Measurements from ENCODE around the gene IFNB1. TPM values are rescaled to one million over a fixed set of nuclear protein-coding genes. Genes with fewer than 3 reads are reported as not detected.
A peak's percentile ranks its signal among the peaks of the same experiment; 100 is the strongest.

The IFNB1 gene
- total RNA-seq: under 1 TPM; 0.44 to 0.57 TPM

GRCh38 chr9:21077781-21078180 lies at the start of gene IFNB1:
Gene IFNB1 (minus strand): TSS chr9:21077942. CDS start chr9:21077869, 73 bp downstream.
- DNase-seq: no peak
- Mint-ChIP-seq H3K4me1 (ENCODE audit: low read depth) (peaks cover 25% of the 10 kb centered on the region), H3K9me3 (no peaks in the 10 kb centered on the region), H3K27ac (peak within 1 kb of the TSS; percentile 37), H3K36me3 (ENCODE audit: low read depth) (peaks cover 1% of the 10 kb centered on the region), H3K4me3 (no peak within 1 kb of the TSS), H3K27me3 (ENCODE audit: low read depth) (no peaks in the 10 kb centered on the region)
- intact Hi-C loops (cut with micrococcal nuclease): loop anchor here (1.0 to 2.0 kb wide), 3 partner anchors 19 to 34 kb away; no protein-coding TSS in a partner anchor
- CTCF ChIA-PET: interaction anchor here (1.3 to 3.5 kb wide), 6 partner anchors 12 to 137 kb away, joined by 3 to 57 read pairs (median 8); no protein-coding TSS in a partner anchor

- intact Hi-C loops (cut with micrococcal nuclease): no loop called here
- CTCF ChIA-PET: interaction anchor here (1.0 kb wide), 2 partner anchors 11 to 43 kb away, joined by 3 read pairs; no protein-coding TSS in a partner anchor
- no peaks in the 10 kb centered on the region for H3K9me3 Mint-ChIP-seq
- no peak overlapping the region for H3K4me3 Mint-ChIP-seq
- no peak overlapping the region for H3K27ac Mint-ChIP-seq
- peaks cover 1% of the 10 kb centered on the region for H3K27me3 Mint-ChIP-seq (ENCODE audit: low read depth)
- no peaks in the 10 kb centered on the region for H3K36me3 Mint-ChIP-seq (ENCODE audit: low read depth)
- DNase-seq: peak; percentile 7
- peaks cover 2% of the 10 kb centered on the region for H3K4me1 Mint-ChIP-seq (ENCODE audit: low read depth)
Measured at GRCh38 chr9:21121595-21122251, 44.0 kb upstream of the IFNB1 start.

GRCh38 chr9:21121079-21121478 lies 43.3 kb upstream of the IFNB1 start:
- Mint-ChIP-seq H3K4me3 (no peak overlapping the region), H3K36me3 (ENCODE audit: low read depth) (no peaks in the 10 kb centered on the region), H3K9me3 (no peaks in the 10 kb centered on the region), H3K27me3 (ENCODE audit: low read depth) (peaks cover 1% of the 10 kb centered on the region), H3K27ac (no peak overlapping the region), H3K4me1 (ENCODE audit: low read depth) (peaks cover 2% of the 10 kb centered on the region)
- CTCF ChIA-PET: interaction anchor here (1.0 kb wide), 2 partner anchors 10 to 42 kb away, joined by 3 read pairs; no protein-coding TSS in a partner anchor
- peak; percentile 12 for DNase-seq
- intact Hi-C loops (cut with micrococcal nuclease): no loop called here

GRCh38 chr9:21119093-21119770 lies 41.5 kb upstream of the IFNB1 start:
- H3K9me3 Mint-ChIP-seq: no peaks in the 10 kb centered on the region
- intact Hi-C loops (cut with micrococcal nuclease): no loop called here
- CTCF ChIA-PET: interaction anchor here (0.9 to 1.2 kb wide), 3 partner anchors 8 to 212 kb away, joined by 3 to 4 read pairs (median 4); no protein-coding TSS in a partner anchor
- peaks cover 2% of the 10 kb centered on the region for H3K4me1 Mint-ChIP-seq (ENCODE audit: low read depth)
- H3K36me3 Mint-ChIP-seq (ENCODE audit: low read depth): no peaks in the 10 kb centered on the region
- no peak overlapping the region for H3K27ac Mint-ChIP-seq
- no peak for DNase-seq
- H3K4me3 Mint-ChIP-seq: no peak overlapping the region
- H3K27me3 Mint-ChIP-seq (ENCODE audit: low read depth): peaks cover 1% of the 10 kb centered on the region

GRCh38 chr9:21114311-21114710 lies 36.6 kb upstream of the IFNB1 start:
- DNase-seq: no peak
- Mint-ChIP-seq H3K36me3 (ENCODE audit: low read depth) (no peaks in the 10 kb centered on the region), H3K4me1 (ENCODE audit: low read depth) (peaks cover 2% of the 10 kb centered on the region), H3K27me3 (ENCODE audit: low read depth) (peaks cover 1% of the 10 kb centered on the region), H3K9me3 (no peaks in the 10 kb centered on the region), H3K4me3 (no peak overlapping the region), H3K27ac (no peak overlapping the region)
- intact Hi-C loops (cut with micrococcal nuclease): loop anchor here (5.0 kb wide), 1 partner anchor 217 kb away; no protein-coding TSS in a partner anchor
- CTCF ChIA-PET: interaction anchor here (1.1 to 4.7 kb wide), 2 partner anchors 172 to 1189 kb away, joined by 3 to 40 read pairs; no protein-coding TSS in a partner anchor

- H3K27ac Mint-ChIP-seq: no peak overlapping the region
- H3K27me3 Mint-ChIP-seq (ENCODE audit: low read depth): no peaks in the 10 kb centered on the region
- no peaks in the 10 kb centered on the region for H3K9me3 Mint-ChIP-seq
- CTCF ChIA-PET: interaction anchor here (0.5 to 4.7 kb wide), 41 partner anchors 9 to 1184 kb away, joined by 3 to 57 read pairs (median 4); partner anchors contain the start of genes FOCAD and IFNB1
- peak; percentile 20 for DNase-seq
- H3K4me1 Mint-ChIP-seq (ENCODE audit: low read depth): no peaks in the 10 kb centered on the region
- no peaks in the 10 kb centered on the region for H3K36me3 Mint-ChIP-seq (ENCODE audit: low read depth)
- intact Hi-C loops (cut with micrococcal nuclease): loop anchor here (1.0 to 5.0 kb wide), 7 partner anchors 33 to 1185 kb away; no protein-coding TSS in a partner anchor
- H3K4me3 Mint-ChIP-seq: no peak overlapping the region
Measured at GRCh38 chr9:21110708-21111576, 33.2 kb upstream of the IFNB1 start.

- intact Hi-C loops (cut with micrococcal nuclease): no loop called here
- H3K4me3 Mint-ChIP-seq: no peak overlapping the region
- no peaks in the 10 kb centered on the region for H3K36me3 Mint-ChIP-seq (ENCODE audit: low read depth)
- H3K4me1 Mint-ChIP-seq (ENCODE audit: low read depth): peaks cover 5% of the 10 kb centered on the region
- no peak for DNase-seq
- CTCF ChIA-PET: interaction anchor here (0.6 to 2.6 kb wide), 2 partner anchors 26 to 166 kb away, joined by 4 to 8 read pairs; partner anchors contain the start of gene IFNB1
- no peaks in the 10 kb centered on the region for H3K9me3 Mint-ChIP-seq
- H3K27me3 Mint-ChIP-seq (ENCODE audit: low read depth): no peaks in the 10 kb centered on the region
- no peak overlapping the region for H3K27ac Mint-ChIP-seq
Measured at GRCh38 chr9:21104787-21105186, 27.0 kb upstream of the IFNB1 start.

- Mint-ChIP-seq H3K9me3 (no peaks in the 10 kb centered on the region), H3K36me3 (ENCODE audit: low read depth) (no peaks in the 10 kb centered on the region), H3K27ac (no peak overlapping the region), H3K27me3 (ENCODE audit: low read depth) (no peaks in the 10 kb centered on the region), H3K4me3 (no peak overlapping the region), H3K4me1 (ENCODE audit: low read depth) (peaks cover 10% of the 10 kb centered on the region)
- CTCF ChIA-PET: interaction anchor here (1.8 kb wide), 1 partner anchor 8 kb away, joined by 8 read pairs; no protein-coding TSS in a partner anchor
- DNase-seq: no peak
- intact Hi-C loops (cut with micrococcal nuclease): no loop called here
Measured at GRCh38 chr9:21102305-21102704, 24.6 kb upstream of the IFNB1 start.

GRCh38 chr9:21097817-21098216 lies 20.1 kb upstream of the IFNB1 start:
- Mint-ChIP-seq H3K27ac (no peak overlapping the region), H3K27me3 (ENCODE audit: low read depth) (no peaks in the 10 kb centered on the region), H3K9me3 (no peaks in the 10 kb centered on the region), H3K4me1 (ENCODE audit: low read depth) (peaks cover 30% of the 10 kb centered on the region), H3K36me3 (ENCODE audit: low read depth) (peaks cover 2% of the 10 kb centered on the region), H3K4me3 (no peak overlapping the region)
- CTCF ChIA-PET: interaction anchor here (1.4 kb wide), 1 partner anchor 13 kb away, joined by 4 read pairs; no protein-coding TSS in a partner anchor
- intact Hi-C loops (cut with micrococcal nuclease): loop anchor here (2.0 to 5.0 kb wide), 2 partner anchors 777 to 1171 kb away; no protein-coding TSS in a partner anchor
- DNase-seq: no peak

GRCh38 chr9:21096901-21097255 lies 19.1 kb upstream of the IFNB1 start:
- Mint-ChIP-seq H3K4me1 (ENCODE audit: low read depth) (peaks cover 34% of the 10 kb centered on the region), H3K4me3 (peak overlapping the region; percentile 76), H3K27me3 (ENCODE audit: low read depth) (no peaks in the 10 kb centered on the region), H3K9me3 (no peaks in the 10 kb centered on the region), H3K36me3 (ENCODE audit: low read depth) (peaks cover 2% of the 10 kb centered on the region), H3K27ac (peak overlapping the region; percentile 94)
- intact Hi-C loops (cut with micrococcal nuclease): loop anchor here (1.0 to 5.0 kb wide), 10 partner anchors 19 to 1170 kb away; partner anchors contain the start of genes HACD4 and MLLT3
- DNase-seq: no peak
- CTCF ChIA-PET: interaction anchor here (0.6 to 2.3 kb wide), 9 partner anchors 9 to 446 kb away, joined by 3 to 10 read pairs (median 3); partner anchors contain the start of gene IFNB1

- Mint-ChIP-seq H3K4me1 (ENCODE audit: low read depth) (peaks cover 39% of the 10 kb centered on the region), H3K27me3 (ENCODE audit: low read depth) (no peaks in the 10 kb centered on the region)
Measured at GRCh38 chr9:21096172-21096900, 18.6 kb upstream of the IFNB1 start.

More at GRCh38 chr9:21096172-21096900, 18.6 kb upstream of the IFNB1 start:
- intact Hi-C loops (cut with micrococcal nuclease): loop anchor here (1.0 to 5.0 kb wide), 10 partner anchors 18 to 1169 kb away; partner anchors contain the start of genes HACD4 and MLLT3
- CTCF ChIA-PET: interaction anchor here (0.6 to 2.3 kb wide), 16 partner anchors 10 to 720 kb away, joined by 3 to 10 read pairs (median 3); partner anchors contain the start of gene IFNB1
- peak overlapping the region; percentile 76 for H3K4me3 Mint-ChIP-seq
- peak overlapping the region; percentile 94 for H3K27ac Mint-ChIP-seq
- H3K36me3 Mint-ChIP-seq (ENCODE audit: low read depth): peaks cover 2% of the 10 kb centered on the region
- peak; percentile 67 for DNase-seq
- H3K9me3 Mint-ChIP-seq: no peaks in the 10 kb centered on the region

All from activated naive CD4-positive, alpha-beta T cell treated with anti-CD3 and anti-CD28 coated beads for 36 hours (primary cell).